Measurements from ENCODE around the gene ARFRP1.
"Not testable (repeated sequence)": the region's sequence is repeated elsewhere in the genome, so short reads cannot be mapped to it uniquely, and the experiment has no call there.

Gene ARFRP1

GRCh38 chr20:63655249-63655648 is 52.5 kb downstream of the ARFRP1 start:
- DNase-seq (ENCODE audit: low read depth in 2 of 2) = no peak

GRCh38 chr20:63653974-63654668 is 53.7 kb downstream of the ARFRP1 start:
- DNase-seq (ENCODE audit: low read depth in 2 of 2) = no peak

DNA sequence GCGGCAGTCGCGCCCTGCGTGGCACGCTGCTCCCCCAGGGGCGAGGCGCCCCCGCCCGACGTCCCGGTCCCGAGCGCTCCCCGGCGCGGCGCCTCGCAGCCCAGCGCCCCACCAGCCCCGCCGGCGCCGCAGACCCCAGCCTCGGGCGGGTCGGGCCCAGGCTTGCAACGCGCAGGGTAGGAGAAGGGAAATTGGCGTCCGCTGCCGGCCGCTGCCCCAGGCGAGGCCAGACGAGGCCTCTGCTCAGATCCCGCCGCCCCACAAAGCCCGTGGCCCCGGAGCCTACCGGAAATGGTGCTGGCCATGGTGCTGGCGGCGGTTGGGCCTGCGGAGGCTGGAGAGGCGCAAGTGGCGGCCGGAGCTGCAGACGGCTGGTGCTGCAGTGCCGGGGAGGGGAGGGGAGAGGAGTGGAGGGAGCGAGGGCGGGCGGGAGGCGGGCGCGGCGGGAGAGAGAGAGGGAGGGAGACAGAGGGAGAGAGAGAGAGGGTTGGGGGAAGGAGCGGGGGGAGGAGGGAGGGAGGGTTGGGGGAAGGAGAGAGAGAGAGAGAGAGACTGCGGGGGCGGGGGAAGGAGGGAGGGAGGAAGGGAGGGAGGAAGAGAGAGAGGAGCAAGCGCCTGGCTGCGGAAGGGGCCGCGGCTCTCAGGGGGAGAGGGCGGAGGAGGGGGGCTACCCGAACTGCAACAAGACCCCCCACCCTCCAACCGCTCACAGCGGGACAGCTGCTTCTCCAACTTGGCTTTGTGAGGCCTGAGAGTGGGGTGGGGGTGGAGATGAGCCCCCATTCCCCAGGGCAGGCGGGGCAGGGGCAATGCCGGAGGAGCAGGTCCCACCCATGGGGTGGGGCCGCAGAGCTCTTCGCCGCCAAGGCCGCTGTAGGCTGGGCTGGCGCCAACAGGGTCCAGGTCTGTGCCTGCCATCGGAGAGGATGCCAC is 54.5 kb downstream of the ARFRP1 start, which contains the start of gene STMN3:
Gene STMN3 (minus strand): TSS at position 384 of the 933 bp plus-strand sequence. CDS start 79 bp downstream, at position 305.
- DNase-seq (ENCODE audit: low read depth in 2 of 2) = peak; percentile 42 to 54

GRCh38 chr20:63652192-63652980 is 55.4 kb downstream of the ARFRP1 start:
- no peak for DNase-seq (ENCODE audit: low read depth in 2 of 2)

DNA sequence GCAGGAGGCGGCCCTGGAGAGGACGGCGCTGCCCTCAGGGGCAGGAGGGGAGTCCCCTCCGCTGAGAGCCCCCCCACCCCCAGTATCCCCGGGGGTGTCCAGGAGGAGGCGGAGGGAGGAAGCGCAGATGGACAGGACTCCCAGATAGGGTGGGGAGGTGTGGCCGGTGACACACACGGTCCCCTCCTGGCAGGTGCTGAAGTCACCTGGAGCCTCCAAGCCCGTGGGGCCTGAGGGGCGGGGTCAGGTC is 55.9 kb downstream of the ARFRP1 start:
- no peak for DNase-seq (ENCODE audit: low read depth in 2 of 2)

- DNase-seq (ENCODE audit: low read depth in 2 of 2) = not testable (repeated sequence)
Observed at GRCh38 chr20:63650486-63650885, 57.3 kb downstream of the ARFRP1 start.

DNA sequence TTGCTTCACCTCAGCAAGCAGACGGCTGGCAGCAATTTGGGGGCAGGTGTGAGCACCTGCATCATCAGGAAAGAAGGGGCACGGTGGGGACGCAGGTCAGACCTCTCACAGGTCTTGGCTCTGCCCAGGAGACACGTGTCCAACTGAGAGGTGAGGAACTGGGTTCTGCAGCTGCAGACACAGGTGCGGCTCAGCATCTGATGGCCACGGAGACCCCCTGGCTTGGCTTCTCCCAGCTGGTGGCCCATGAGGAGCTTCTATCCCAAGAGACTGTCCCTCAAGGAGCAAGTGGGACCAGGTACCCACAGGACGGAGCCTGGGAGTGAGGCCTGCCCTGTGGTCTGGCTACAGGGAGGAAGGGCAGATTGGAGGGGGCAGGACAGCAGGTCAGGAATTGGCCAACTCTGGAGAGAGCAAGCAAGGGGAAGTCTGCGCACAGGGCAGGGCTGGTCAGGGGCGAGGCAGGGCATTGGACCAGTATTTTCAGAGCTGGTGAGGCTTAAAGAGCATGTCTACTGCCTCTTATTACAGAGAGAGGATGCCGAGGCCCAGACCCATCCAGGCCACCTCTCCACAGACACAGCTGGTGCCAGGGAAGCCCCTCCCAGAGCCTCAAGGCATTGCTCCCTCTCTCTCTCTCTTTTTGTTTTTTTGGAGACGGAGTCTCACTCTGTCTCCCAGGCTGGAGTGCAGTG is 58.7 kb downstream of the ARFRP1 start:
- no peak for DNase-seq (ENCODE audit: low read depth in 2 of 2)
